Activated T-cell treated with anti-CD3 and anti-CD28 coated beads for 1 hour (primary cell): ENCODE data around the gene MCEMP1.
A peak's percentile ranks its signal among the peaks of the same experiment; 100 is the strongest.

ENCODE experiments used
- DNase-seq: peaks from one replicate; pipeline ENCODE4 v3.0.0-alpha.2; 2020; ENCODE audit warnings: low read depth

MCEMP1 gene

GRCh38 chr19:7676854-7677253 lies at the start of gene MCEMP1:
TSS of gene MCEMP1 (plus strand) at chr19:7677090. CDS start at chr19:7677121, 31 bp downstream.
- DNase-seq = no peak

GRCh38 chr19:7627166-7627565 lies 49.7 kb upstream of the MCEMP1 start:
- DNase-seq = no peak

- DNase-seq = no peak
Measured at GRCh38 chr19:7628589-7629311, 48.1 kb upstream of the MCEMP1 start.

- peak; percentile 86 for DNase-seq
Measured at GRCh38 chr19:7629347-7630054, 47.4 kb upstream of the MCEMP1 start, which contains the start of the genes PET100 and XAB2. TSS of gene PET100 (plus strand) at chr19:7629793. CDS start at chr19:7629834, 41 bp downstream. TSS of gene XAB2 (minus strand) at chr19:7629545. CDS start at chr19:7629527, 18 bp downstream.

- DNase-seq = no peak
Measured at GRCh38 chr19:7631577-7631976, 45.3 kb upstream of the MCEMP1 start.

- no peak for DNase-seq
Measured at GRCh38 chr19:7632340-7633203, 44.3 kb upstream of the MCEMP1 start.

GRCh38 chr19:7633698-7634097 lies 43.2 kb upstream of the MCEMP1 start, which contains the start of gene PCP2:
TSS of gene PCP2 (minus strand) at chr19:7633719. CDS start at chr19:7633457, 262 bp downstream.
- no peak for DNase-seq

- no peak for DNase-seq
Measured at GRCh38 chr19:7635670-7636069, 41.2 kb upstream of the MCEMP1 start.

- DNase-seq = no peak
Measured at GRCh38 chr19:7636317-7636690, 40.6 kb upstream of the MCEMP1 start.

- peak; percentile 93 for DNase-seq
Measured at GRCh38 chr19:7636691-7637373, 40.1 kb upstream of the MCEMP1 start, which contains the start of gene STXBP2. TSS of gene STXBP2 (plus strand) at chr19:7637110. CDS start at chr19:7637150, 40 bp downstream.

GRCh38 chr19:7637374-7638256 lies 39.3 kb upstream of the MCEMP1 start:
- no peak for DNase-seq

GRCh38 chr19:7638802-7639465 lies 38.0 kb upstream of the MCEMP1 start:
- no peak for DNase-seq

- no peak for DNase-seq
Measured at GRCh38 chr19:7639863-7640348, 37.0 kb upstream of the MCEMP1 start.

- DNase-seq = no peak
Measured at GRCh38 chr19:7640803-7641202, 36.1 kb upstream of the MCEMP1 start.

- DNase-seq = no peak
Measured at GRCh38 chr19:7641290-7642276, 35.3 kb upstream of the MCEMP1 start.

GRCh38 chr19:7642295-7643030 lies 34.4 kb upstream of the MCEMP1 start:
- DNase-seq = no peak

GRCh38 chr19:7643031-7643415 lies 33.9 kb upstream of the MCEMP1 start:
- no peak for DNase-seq
